PC-3 (cell line): Measurements from ENCODE around the gene PELO. TPM values are rescaled to one million over a fixed set of nuclear protein-coding genes. Genes with fewer than 3 reads are reported as not detected.

Source experiments
- ATAC-seq: fragments of 200-7000 bp; cut with Tn5 transposase; 2 replicates; pipeline ENCODE4 v1.9.1; 2020; ENCODE audit warnings: mild to moderate bottlenecking, moderate library complexity
- BruUV-seq: library from RNA; stranded (reverse); fragments of 400-500 nt; replicated peaks from 2 replicates; lab custom pipeline; 2021; lab: Mats Ljungman, UMichigan
- CTCF ChIA-PET: fragments of 300-600 bp; sonication (Branson Sonifier 250); formaldehyde crosslinking; loops from one replicate; lab custom pipeline; 2022; ENCODE audit warnings: antibody characterized with exemption; lab: Charles Lee
- POLR2A ChIA-PET: fragments of 300-600 bp; sonication (Branson Sonifier 250); formaldehyde crosslinking; loops from one replicate; lab custom pipeline; 2022; ENCODE audit warnings: antibody characterized with exemption; ENCODE audit not compliant: unreplicated experiment; lab: Charles Lee
- DNase-seq: peaks from one replicate; pipeline ENCODE4 v3.0.0-alpha.2; 2015
- H2AFZ ChIP-seq: fragments of 300-600 bp; sonication (generic); 2 replicates; pipeline ENCODE4 v1.6.0; 2016; ENCODE audit warnings: antibody characterized with exemption, low read length
- H3F3A ChIP-seq: fragments of 300-600 bp; sonication (generic); one replicate; pipeline ENCODE4 v1.6.0; 2017; ENCODE audit warnings: antibody characterized with exemption, low read length, control low read depth, mild to moderate bottlenecking; ENCODE audit not compliant: unreplicated experiment
- H3K27ac ChIP-seq: fragments of 300-600 bp; sonication (generic); 2 replicates; pipeline ENCODE4 v1.5.1; 2016; ENCODE audit warnings: mild to moderate bottlenecking, low read length
- H3K27me3 ChIP-seq: fragments of 300-600 bp; sonication (generic); 2 replicates; pipeline ENCODE4 v1.6.1; 2016; ENCODE audit warnings: low read length, mixed read lengths
- H3K36me3 ChIP-seq: fragments of 300-600 bp; sonication (generic); 2 replicates; pipeline ENCODE4 v1.6.1; 2016; ENCODE audit warnings: low read depth, mixed run types, low read length, mixed read lengths
- H3K4me1 ChIP-seq: fragments of 300-600 bp; sonication (generic); 2 replicates; pipeline ENCODE4 v1.5.1; 2016; ENCODE audit warnings: low read length; ENCODE audit not compliant: insufficient read depth
- H3K4me2 ChIP-seq: fragments of 300-600 bp; sonication (generic); 2 replicates; pipeline ENCODE4 v1.6.0; 2016; ENCODE audit warnings: low read length
- H3K4me3 ChIP-seq: fragments of 300-600 bp; sonication (generic); 2 replicates; pipeline ENCODE4 v1.5.1; 2016; ENCODE audit warnings: mild to moderate bottlenecking, low read length, mixed read lengths
- H3K79me2 ChIP-seq: fragments of 300-600 bp; sonication (generic); 2 replicates; pipeline ENCODE4 v1.6.1; 2017; ENCODE audit warnings: low read length, mixed read lengths
- H3K9ac ChIP-seq: fragments of 300-600 bp; sonication (generic); 2 replicates; pipeline ENCODE4 v1.6.0; 2016; ENCODE audit warnings: mild to moderate bottlenecking, low read length
- H3K9me2 ChIP-seq: fragments of 300-600 bp; sonication (generic); replicated peaks from 2 replicates; pipeline ENCODE4 v1.6.1; 2016; ENCODE audit warnings: mixed run types, low read length, mixed read lengths
- H3K9me3 ChIP-seq: fragments of 300-600 bp; sonication (generic); 2 replicates; pipeline ENCODE4 v1.6.1; 2016; ENCODE audit warnings: low read length, mixed read lengths
- H4K20me1 ChIP-seq: fragments of 300-600 bp; sonication (generic); 2 replicates; pipeline ENCODE4 v1.6.1; 2016; ENCODE audit warnings: low read length, mixed read lengths
- CTCF ChIP-seq: fragments of 300-600 bp; sonication (generic); conservative IDR thresholded peaks from 2 replicates; pipeline ENCODE4 v1.5.1; 2017; ENCODE audit warnings: antibody characterized with exemption, low read depth, mild to moderate bottlenecking, low read length
- EZH2 ChIP-seq: fragments of 300-600 bp; sonication (generic); IDR thresholded peaks from one replicate; pipeline ENCODE4 v1.6.1; 2017; ENCODE audit warnings: antibody characterized with exemption, mild to moderate bottlenecking, low read length; ENCODE audit not compliant: unreplicated experiment
- EZH2phosphoT487 ChIP-seq: fragments of 300-600 bp; sonication (generic); IDR thresholded peaks from 2 replicates; pipeline ENCODE4 v1.6.1; 2018; ENCODE audit warnings: mild to moderate bottlenecking, antibody characterized with exemption, low read length, borderline replicate concordance
- intact Hi-C: fragments of 100-400 bp; cut with micrococcal nuclease; formaldehyde crosslinking; loops from 2 replicates; pipeline ENCODE4 v1.9.0; 2023
- total RNA-seq: library from RNA; depleted of rRNA; stranded (reverse); fragments of >200 nt; gene quantifications from 2 replicates; pipeline ENCODE4 v1.2.3, GENCODE V29; 2014

PELO gene
- total RNA-seq, 1 experiment from 2014 or later: 45.3 TPM

GRCh38 chr5:52754051-52754450 is 33.7 kb upstream of the PELO start:
- Histone ChIP-seq H3K9me2 (no peaks in the 10 kb centered on the region), H2AFZ (no peak overlapping the region), H3K9me3 (no peaks in the 10 kb centered on the region), H3K4me1 (peaks cover 32% of the 10 kb centered on the region), H3K27me3 (no peaks in the 10 kb centered on the region), H3K36me3 (no peaks in the 10 kb centered on the region), H4K20me1 (no peaks in the 10 kb centered on the region), H3K4me2 (no peak overlapping the region), H3K4me3 (no peak overlapping the region), H3K79me2 (no peaks in the 10 kb centered on the region), H3F3A (no peaks in the 10 kb centered on the region), H3K9ac (no peak overlapping the region), H3K27ac (no peak overlapping the region)
- no TSS peak for BruUV-seq
- no peak for ATAC-seq
- ChIA-PET POLR2A (no interaction called here), CTCF (no interaction called here)
- TF ChIP-seq EZH2phosphoT487 (no peak), EZH2 (no peak), CTCF (no peak)
- intact Hi-C loops: no loop called here
- no peak for DNase-seq

- DNase-seq: no peak
- H3K27me3 ChIP-seq: no peaks in the 10 kb centered on the region
- no peaks in the 10 kb centered on the region for H3K36me3 ChIP-seq
- no peak for TF ChIP-seq EZH2
- TF ChIP-seq EZH2phosphoT487: no peak
- TF ChIP-seq CTCF: no peak
- H3F3A ChIP-seq: no peaks in the 10 kb centered on the region
- ChIA-PET CTCF (interaction anchor here (0.5 to 0.6 kb wide), 3 partner anchors 23 to 66 kb away, joined by 3 to 5 read pairs (median 3); no protein-coding TSS in a partner anchor), POLR2A (no interaction called here)
- no peaks in the 10 kb centered on the region for H3K9me3 ChIP-seq
- H3K4me3 ChIP-seq: no peak overlapping the region
- H3K4me2 ChIP-seq: no peak overlapping the region; the same call in 1 of the 2 replicates
- H3K4me1 ChIP-seq: peaks cover 20% of the 10 kb centered on the region
- H4K20me1 ChIP-seq: no peaks in the 10 kb centered on the region
- no peaks in the 10 kb centered on the region for H3K79me2 ChIP-seq
- no peak overlapping the region for H2AFZ ChIP-seq
- H3K9ac ChIP-seq: peak overlapping the region; percentile 88
- H3K27ac ChIP-seq: peak overlapping the region; percentile 99
- BruUV-seq: TSS peak; percentile 77
- intact Hi-C loops: no loop called here
- ATAC-seq: no peak
- H3K9me2 ChIP-seq: no peaks in the 10 kb centered on the region
Measured at GRCh38 chr5:52757527-52757926, 30.2 kb upstream of the PELO start.

GRCh38 chr5:52758014-52758413 is 29.7 kb upstream of the PELO start:
- H4K20me1 ChIP-seq: no peaks in the 10 kb centered on the region
- DNase-seq (peak; percentile 78), ATAC-seq (peak; percentile 93)
- no peak overlapping the region; the same call in 1 of the 2 replicates for H3K4me2 ChIP-seq
- peak overlapping the region; percentile 88 for H3K9ac ChIP-seq
- no peaks in the 10 kb centered on the region for H3K27me3 ChIP-seq
- ChIA-PET POLR2A (no interaction called here), CTCF (interaction anchor here (0.5 to 0.6 kb wide), 3 partner anchors 23 to 66 kb away, joined by 3 to 5 read pairs (median 3); no protein-coding TSS in a partner anchor)
- peak overlapping the region; percentile 99 for H3K27ac ChIP-seq
- peaks cover 20% of the 10 kb centered on the region for H3K4me1 ChIP-seq
- intact Hi-C loops: no loop called here
- no peaks in the 10 kb centered on the region for H3F3A ChIP-seq
- H3K4me3 ChIP-seq: no peak overlapping the region
- no peaks in the 10 kb centered on the region for H3K9me3 ChIP-seq
- H3K79me2 ChIP-seq: no peaks in the 10 kb centered on the region
- no peak overlapping the region for H2AFZ ChIP-seq
- no peaks in the 10 kb centered on the region for H3K9me2 ChIP-seq
- no TSS peak for BruUV-seq
- H3K36me3 ChIP-seq: no peaks in the 10 kb centered on the region
- TF ChIP-seq EZH2phosphoT487: no peak
- TF ChIP-seq CTCF: no peak
- TF ChIP-seq EZH2: no peak
